ENCODE results near the gene RHBDF1. TPM values are rescaled to one million over a fixed set of nuclear protein-coding genes. Genes with fewer than 3 reads are reported as not detected.

RHBDF1 gene
- polyA plus RNA-seq, 3 donors, result 0.20 TPM; not detected in 2

DNA sequence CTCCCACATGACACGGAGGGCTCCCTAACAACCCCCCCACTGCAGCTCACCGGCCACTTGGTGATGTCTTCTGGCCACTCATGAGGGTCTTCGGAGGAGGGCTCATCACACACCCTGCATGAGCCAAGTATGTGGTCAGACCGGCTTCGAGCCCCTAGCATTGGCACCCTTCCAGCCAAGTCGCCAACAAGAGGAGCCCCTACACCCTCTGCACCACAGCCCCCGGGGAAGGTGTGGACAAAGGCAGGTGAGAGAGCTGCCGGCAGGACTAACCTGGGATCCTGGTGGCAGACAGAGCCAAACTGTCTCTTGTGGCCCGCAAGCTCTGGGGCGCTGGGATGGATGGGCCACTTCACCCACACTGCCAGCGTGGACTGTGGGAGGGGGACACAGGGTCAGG is 12.3 kb downstream of the RHBDF1 start:
- Mint-ChIP-seq H3K27ac (no peak overlapping the region), H3K4me1 (peaks cover 10% of the 10 kb centered on the region), H3K9me3 (no peaks in the 10 kb centered on the region), H3K4me3 (no peak overlapping the region), H3K36me3 (peaks cover 28 to 29% of the 10 kb centered on the region in 2 donors), H3K27me3 (ENCODE audit: low read depth in 3 of 3) (peaks cover 2 to 5% (median 3%) of the 10 kb centered on the region in 3 donors)
- Histone ChIP-seq H3K79me2 (ENCODE audit: insufficient read depth, low read length) (no peaks in the 10 kb centered on the region), H3K4me1 (ENCODE audit: control insufficient read depth in 1 of 2, insufficient read depth in 2 of 2, low read length in 2 of 2) (no peaks in the 10 kb centered on the region), H3K4me2 (replicated peaks; ENCODE audit: extremely low read depth, low read length, poor library complexity, severe bottlenecking) (no peak overlapping the region), H3K27ac (ENCODE audit: low read depth in 1 of 2, low read length in 2 of 2) (no peak overlapping the region), H3K36me3 (replicated peaks in 1 of 2; ENCODE audit: control insufficient read depth in 1 of 2, insufficient read depth in 2 of 2, low read length in 2 of 2) (peaks cover 6 to 23% of the 10 kb centered on the region in 2 donors), H4K20me1 (ENCODE audit: insufficient read depth, low read length) (no peaks in the 10 kb centered on the region), H3K9ac (ENCODE audit: insufficient read depth, low read length, poor library complexity, severe bottlenecking) (no peak overlapping the region), H3K27me3 (ENCODE audit: control insufficient read depth in 2 of 2, insufficient read depth in 2 of 2, low read length in 2 of 2) (no peaks in the 10 kb centered on the region), H2AFZ (ENCODE audit: insufficient read depth, low read depth, low read length, poor library complexity, severe bottlenecking) (no peak overlapping the region), H3K9me3 (replicated peaks in 1 of 2; ENCODE audit: control insufficient read depth in 1 of 2, insufficient read depth in 1 of 2, low read length in 2 of 2) (no peaks in the 10 kb centered on the region), H3K4me3 (replicated peaks in 1 of 3; ENCODE audit: low read depth in 2 of 3, low read length in 3 of 3) (no peak overlapping the region)
- TF ChIP-seq CTCF (IDR thresholded peaks at IDR 0.05), result no peak
- intact Hi-C loops (cut with micrococcal nuclease), result no loop called here
- DNase-seq, result no peak
- 93% methylated on average over 7 of the region's 11 CpGs for WGBS (ENCODE audit: insufficient coverage)

- H3K9me3 Mint-ChIP-seq, result no peaks in the 10 kb centered on the region
- H3K4me3 ChIP-seq (replicated peaks in 1 of 3; ENCODE audit: low read depth in 2 of 3, low read length in 3 of 3), result no peak overlapping the region
- H3K4me1 Mint-ChIP-seq, result peaks cover 11% of the 10 kb centered on the region
- H4K20me1 ChIP-seq (ENCODE audit: insufficient read depth, low read length), result no peaks in the 10 kb centered on the region
- H3K4me2 ChIP-seq (replicated peaks; ENCODE audit: extremely low read depth, low read length, poor library complexity, severe bottlenecking), result no peak overlapping the region
- H3K27ac ChIP-seq (ENCODE audit: low read depth in 1 of 2, low read length in 2 of 2), result no peak overlapping the region
- H3K9me3 ChIP-seq (replicated peaks in 1 of 2; ENCODE audit: control insufficient read depth in 1 of 2, insufficient read depth in 1 of 2, low read length in 2 of 2), result no peaks in the 10 kb centered on the region
- H3K4me1 ChIP-seq (ENCODE audit: control insufficient read depth in 1 of 2, insufficient read depth in 2 of 2, low read length in 2 of 2), result no peaks in the 10 kb centered on the region
- peaks cover 3% of the 10 kb centered on the region for H3K79me2 ChIP-seq (ENCODE audit: insufficient read depth, low read length)
- no peak overlapping the region for H3K9ac ChIP-seq (ENCODE audit: insufficient read depth, low read length, poor library complexity, severe bottlenecking)
- H2AFZ ChIP-seq (ENCODE audit: insufficient read depth, low read depth, low read length, poor library complexity, severe bottlenecking), result no peak overlapping the region
- no peak for DNase-seq
- intact Hi-C loops (cut with micrococcal nuclease), result no loop called here
- no peaks in the 10 kb centered on the region for H3K27me3 ChIP-seq (ENCODE audit: control insufficient read depth in 2 of 2, insufficient read depth in 2 of 2, low read length in 2 of 2)
- H3K36me3 Mint-ChIP-seq, result peaks cover 28 to 29% of the 10 kb centered on the region in 2 donors
- H3K27me3 Mint-ChIP-seq (ENCODE audit: low read depth in 3 of 3), result peaks cover 0 to 5% (median 3%) of the 10 kb centered on the region in 3 donors
- TF ChIP-seq CTCF (IDR thresholded peaks at IDR 0.05), result no peak
- peaks cover 6 to 23% of the 10 kb centered on the region in 2 donors for H3K36me3 ChIP-seq (replicated peaks in 1 of 2; ENCODE audit: control insufficient read depth in 1 of 2, insufficient read depth in 2 of 2, low read length in 2 of 2)
- no peak overlapping the region for H3K4me3 Mint-ChIP-seq
- 100% methylated on average over 7 of the region's 14 CpGs for WGBS (ENCODE audit: insufficient coverage)
- H3K27ac Mint-ChIP-seq, result peak overlapping the region in 1 of 7 donors; percentile 68
Measured at GRCh38 chr16:59440-60059, 12.9 kb downstream of the RHBDF1 start.
